Prostate gland (tissue), 2 donors: ENCODE data around the gene DEAF1. TPM values are rescaled to one million over a fixed set of nuclear protein-coding genes. Genes with fewer than 3 reads are reported as not detected.
"Not testable (repeated sequence)": the region's sequence is repeated elsewhere in the genome, so short reads cannot be mapped to it uniquely, and the experiment has no call there.

Experiments used
- DNase-seq: peaks from one replicate; pipeline ENCODE4 v3.0.0-alpha.2; 2019; ENCODE audit warnings: low spot score
- H3K27ac ChIP-seq, 2 donors: fragments of 200-600 bp; sonication (generic); 2 replicates each; pipeline ENCODE4 v1.5.1; 2017 to 2019
- H3K27me3 ChIP-seq: fragments of 200-600 bp; sonication (generic); replicated peaks from 2 replicates; pipeline ENCODE4 v1.5.1; 2019; ENCODE audit not compliant: insufficient read depth
- H3K36me3 ChIP-seq, 2 donors: fragments of 200-600 bp; sonication (generic); 1 replicate in 1 of 2; 2 replicates in 1 of 2; pipeline versions ENCODE4 v1.5.1 to v1.8.1; 2017 to 2019
- H3K4me1 ChIP-seq: fragments of 200-600 bp; sonication (generic); replicated peaks from 2 replicates; pipeline ENCODE4 v1.5.1; 2019
- H3K4me3 ChIP-seq, 2 donors: fragments of 200-600 bp; sonication (generic); 2 replicates each; pipeline ENCODE4 v1.5.1; 2017 to 2019
- H3K9me3 ChIP-seq: fragments of 200-600 bp; sonication (generic); 2 replicates; pipeline ENCODE4 v1.5.1; 2017
- CTCF ChIP-seq, 4 experiments: fragments of 200-600 bp in 2 of 4; fragments of 450-650 bp in 2 of 4; sonication (generic) in 2 of 4; IDR thresholded peaks; 1 replicate in 3 of 4; 2 replicates in 1 of 4; pipeline ENCODE4 v1.5.1; 2016 to 2019; ENCODE audit warnings: antibody characterized with exemption in 4 of 4, mild to moderate bottlenecking in 2 of 4, moderate library complexity in 2 of 4
- POLR2A ChIP-seq: fragments of 450-650 bp; IDR thresholded peaks from one replicate; pipeline ENCODE4 v1.6.1; 2016; ENCODE audit warnings: antibody characterized with exemption, mild to moderate bottlenecking
- POLR2AphosphoS5 ChIP-seq: sonication (generic); formaldehyde crosslinking; IDR thresholded peaks from one replicate; pipeline ENCODE4 v1.6.1; 2017; ENCODE audit warnings: antibody characterized with exemption
- WGBS: methylation state at CpG from one replicate; pipeline ENCODE4 v1.1.5; 2018; 5-methylcytosine and 5-hydroxymethylcytosine counted together
- intact Hi-C: fragments of 100-400 bp; cut with DNase I; formaldehyde crosslinking; loops from one replicate; pipeline ENCODE4 v1.14.2; 2022
- total RNA-seq, 2 donors: library from RNA; depleted of rRNA; stranded (reverse); fragments of >200 nt; gene quantifications; one replicate each; pipeline ENCODE4 v1.1.0, GENCODE V29; 2016

DEAF1 gene
- total RNA-seq, 2 donors from 2014 or later, result 53.5 to 102 TPM

DNA sequence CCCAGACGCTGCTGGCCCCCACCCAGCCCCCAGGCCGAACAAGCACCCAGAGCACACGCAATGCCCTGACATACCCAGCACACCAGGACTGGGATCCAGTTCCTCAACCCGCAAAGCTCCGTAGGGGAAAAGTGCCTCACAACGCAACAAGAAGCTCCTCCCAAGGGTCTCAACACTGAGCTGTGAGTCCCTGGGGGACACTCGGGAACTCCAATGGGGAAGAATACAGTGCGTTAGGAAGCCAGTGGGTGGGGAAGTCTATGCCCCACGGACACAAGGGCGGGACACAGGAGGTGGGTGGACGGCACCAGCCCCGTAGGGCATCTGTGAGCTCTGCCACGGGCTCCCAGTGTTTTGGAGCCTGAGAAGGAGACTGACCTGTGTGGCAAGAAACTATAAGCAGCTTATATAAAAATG lies 1.6 kb downstream of the DEAF1 start:
- TF ChIP-seq CTCF (IDR thresholded peaks at IDR 0.05) (no peak), POLR2A (no peak), POLR2AphosphoS5 (no peak)
- H3K4me3 ChIP-seq, result no peak overlapping the region
- peak overlapping the region; percentile 35 to 99 for H3K27ac ChIP-seq
- no peaks in the 10 kb centered on the region for H3K36me3 ChIP-seq
- H3K4me1 ChIP-seq, result peaks cover 32% of the 10 kb centered on the region
- DNase-seq, result no peak
- intact Hi-C loops, result no loop called here
- H3K27me3 ChIP-seq, result no peaks in the 10 kb centered on the region
- 30% methylated on average over 13 of the region's 13 CpGs for WGBS
- H3K9me3 ChIP-seq, result no peaks in the 10 kb centered on the region

DNA sequence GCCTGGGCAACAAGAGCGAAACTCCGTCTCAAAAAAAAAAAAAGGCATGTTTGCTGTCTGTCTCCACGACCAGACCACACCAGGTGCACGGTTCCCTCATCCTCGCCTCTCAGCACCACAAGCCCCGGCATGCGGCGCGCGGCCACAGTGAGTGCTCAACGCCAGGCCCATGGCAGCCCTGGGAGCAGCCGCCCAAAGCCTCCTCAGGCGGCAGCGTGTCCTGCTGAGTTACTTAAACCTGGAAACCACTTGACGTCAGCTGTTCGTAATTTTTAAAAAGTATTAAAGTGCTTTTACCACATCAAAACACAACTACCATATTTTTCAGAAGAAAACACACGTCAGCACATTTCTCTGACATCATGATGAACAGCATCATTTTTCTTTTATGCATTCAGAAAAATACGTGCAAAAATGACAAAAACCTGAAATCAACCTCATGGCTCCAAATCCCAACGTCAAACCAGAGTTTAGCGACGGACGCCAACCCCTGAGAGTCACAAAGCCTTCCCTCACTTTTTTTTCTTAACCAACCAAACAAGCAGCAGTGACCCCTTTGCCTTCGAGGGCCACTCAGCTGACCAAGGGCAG lies 2.1 kb downstream of the DEAF1 start:
- intact Hi-C loops, result no loop called here
- Histone ChIP-seq H3K36me3 (no peaks in the 10 kb centered on the region), H3K9me3 (no peaks in the 10 kb centered on the region), H3K27me3 (no peaks in the 10 kb centered on the region), H3K4me3 (no peak overlapping the region), H3K4me1 (peaks cover 32% of the 10 kb centered on the region), H3K27ac (peak overlapping the region; percentile 35 to 99)
- TF ChIP-seq POLR2AphosphoS5 (no peak), CTCF (IDR thresholded peaks at IDR 0.05) (peak in 1 of 4 experiments; percentile 10), POLR2A (no peak)
- DNase-seq, result peak; percentile 56
- WGBS, result 38% methylated on average over 23 of the region's 23 CpGs

GRCh38 chr11:691710-692590 lies 3.1 kb downstream of the DEAF1 start:
- no peak for DNase-seq
- Histone ChIP-seq H3K27ac (peak overlapping the region; percentile 10 to 99), H3K27me3 (no peaks in the 10 kb centered on the region), H3K9me3 (no peaks in the 10 kb centered on the region), H3K36me3 (no peaks in the 10 kb centered on the region), H3K4me3 (no peak overlapping the region), H3K4me1 (peaks cover 23% of the 10 kb centered on the region)
- TF ChIP-seq POLR2AphosphoS5, result no peak
- no peak for TF ChIP-seq POLR2A
- no peak for TF ChIP-seq CTCF (IDR thresholded peaks at IDR 0.05)
- WGBS, result 89% methylated on average over 18 of the region's 18 CpGs
- intact Hi-C loops, result no loop called here

DNA sequence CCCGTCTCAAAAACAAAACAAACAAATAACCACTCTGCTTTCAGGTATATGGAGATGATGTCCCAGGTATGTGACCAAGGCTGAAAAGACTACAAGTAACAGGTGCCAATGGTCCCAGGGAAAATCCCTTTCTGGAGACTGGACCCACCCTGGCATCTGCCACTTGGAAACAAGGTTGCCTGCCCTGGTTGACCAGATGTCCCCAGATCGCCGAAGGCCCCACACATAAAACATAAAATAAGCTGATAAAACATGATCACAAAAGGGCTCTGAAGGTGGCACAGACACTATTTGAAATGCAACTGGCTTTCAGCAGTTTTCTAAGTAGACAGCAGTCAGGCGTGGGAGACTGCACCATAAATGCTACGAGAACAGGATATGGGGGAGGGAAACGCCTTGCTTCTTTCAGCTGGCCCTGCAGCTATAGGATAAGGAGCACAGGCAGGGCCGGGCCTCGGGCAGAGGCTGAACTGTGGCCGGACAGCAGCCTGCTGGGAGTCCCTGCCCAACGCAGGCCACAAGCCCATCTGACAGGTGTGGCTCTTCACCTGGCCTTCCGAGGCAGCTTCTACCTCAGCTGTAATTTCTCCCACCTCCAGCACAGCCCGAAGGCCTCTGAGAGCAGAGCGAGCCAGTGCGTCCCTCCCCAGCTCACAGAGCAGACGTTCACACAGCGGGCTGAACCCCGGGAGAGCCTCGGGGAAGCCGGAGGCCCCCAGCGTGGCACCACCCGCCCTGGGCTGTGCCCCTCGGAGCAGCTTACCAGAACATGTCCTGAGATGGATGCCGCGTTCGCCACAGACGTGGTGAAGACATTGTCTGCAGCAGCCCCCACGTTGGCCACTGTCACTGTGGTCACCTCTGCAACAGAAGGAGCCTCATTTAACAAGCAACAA lies 4.0 kb downstream of the DEAF1 start:
- 67% methylated on average over 16 of the region's 27 CpGs for WGBS
- no peak for DNase-seq
- intact Hi-C loops, result no loop called here
- Histone ChIP-seq H3K36me3 (peaks cover 0 to 5% of the 10 kb centered on the region in 2 donors), H3K4me3 (no peak overlapping the region), H3K9me3 (no peaks in the 10 kb centered on the region), H3K4me1 (peaks cover 23% of the 10 kb centered on the region), H3K27ac (peak overlapping the region; percentile 10 to 99), H3K27me3 (no peaks in the 10 kb centered on the region)
- TF ChIP-seq POLR2A (no peak), POLR2AphosphoS5 (no peak), CTCF (IDR thresholded peaks at IDR 0.05) (no peak)

DNA sequence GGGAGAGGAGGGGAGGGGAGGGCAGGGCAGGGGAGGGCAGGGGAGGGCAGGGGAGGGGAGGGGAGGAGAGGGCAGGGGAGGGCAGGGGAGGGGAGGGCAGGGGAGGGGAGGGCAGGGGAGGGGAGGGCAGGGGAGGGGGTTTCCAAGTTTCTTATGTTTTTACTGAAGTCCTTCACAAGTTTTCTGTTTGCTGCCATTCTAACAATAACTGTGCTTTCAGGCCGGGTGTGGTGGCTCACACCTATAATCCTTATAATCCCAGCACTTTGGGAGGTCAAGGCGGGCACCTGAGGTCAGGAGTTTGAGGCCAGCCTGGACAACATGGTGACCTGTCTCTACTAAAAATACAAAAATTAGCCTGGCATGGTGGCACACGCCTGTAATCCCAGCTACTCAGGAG lies 4.8 kb downstream of the DEAF1 start:
- WGBS, result 96% methylated on average over 3 of the region's 3 CpGs
- DNase-seq, H3K36me3 ChIP-seq, intact Hi-C loops, H3K27me3 ChIP-seq, H3K9me3 ChIP-seq, H3K4me3 ChIP-seq: not testable (repeated sequence)
- Histone ChIP-seq H3K4me1 (peaks cover 23% of the 10 kb centered on the region), H3K27ac (peak overlapping the region; percentile 4 to 99)
